Right lobe of liver (tissue), 4 donors: ENCODE measurements around the gene PDGFD.

ENCODE experiments used
- POLR2A ChIP-seq: fragments of 450-650 bp; IDR thresholded peaks from one replicate; pipeline ENCODE4 v1.6.1; 2017; ENCODE audit warnings: antibody characterized with exemption, mild to moderate bottlenecking
- TF ChIP-seq, protein P1 (sequence below), 4 donors: fragments of 200-600 bp in 3 of 4; fragments of 450-650 bp in 1 of 4; IDR thresholded peaks; one replicate each; pipeline versions ENCODE4 v1.5.1 to v1.8.0; 2016 to 2022; ENCODE audit warnings: antibody characterized with exemption in 4 of 4, mild to moderate bottlenecking in 2 of 4
- donor health status: DM: no; HTN: no; CAD: no.
- donor health status: DM: no; HTN: no; CAD: no.
- donor health status: DM: no; HTN: yes; CAD: no.

DNA sequence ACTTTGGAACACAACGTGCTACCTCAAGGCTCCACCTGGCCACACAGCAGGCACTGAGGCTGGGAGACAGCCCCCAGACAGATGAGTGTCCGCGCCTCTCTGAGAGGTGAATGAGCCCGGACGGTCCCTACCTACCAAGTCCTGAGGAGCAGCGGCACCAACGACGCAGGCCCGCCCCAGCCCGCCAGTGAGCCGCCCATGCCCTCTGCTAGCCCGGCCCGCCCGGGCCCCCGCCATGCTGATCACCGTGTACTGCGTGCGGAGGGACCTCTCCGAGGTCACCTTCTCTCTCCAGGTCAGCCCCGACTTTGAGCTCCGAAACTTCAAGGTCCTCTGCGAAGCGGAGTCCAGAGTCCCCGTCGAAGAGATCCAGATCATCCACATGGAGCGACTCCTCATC lies 127.4 kb downstream of the PDGFD start, which contains the start of gene DDI1:
- TF ChIP-seq, protein P1, sequence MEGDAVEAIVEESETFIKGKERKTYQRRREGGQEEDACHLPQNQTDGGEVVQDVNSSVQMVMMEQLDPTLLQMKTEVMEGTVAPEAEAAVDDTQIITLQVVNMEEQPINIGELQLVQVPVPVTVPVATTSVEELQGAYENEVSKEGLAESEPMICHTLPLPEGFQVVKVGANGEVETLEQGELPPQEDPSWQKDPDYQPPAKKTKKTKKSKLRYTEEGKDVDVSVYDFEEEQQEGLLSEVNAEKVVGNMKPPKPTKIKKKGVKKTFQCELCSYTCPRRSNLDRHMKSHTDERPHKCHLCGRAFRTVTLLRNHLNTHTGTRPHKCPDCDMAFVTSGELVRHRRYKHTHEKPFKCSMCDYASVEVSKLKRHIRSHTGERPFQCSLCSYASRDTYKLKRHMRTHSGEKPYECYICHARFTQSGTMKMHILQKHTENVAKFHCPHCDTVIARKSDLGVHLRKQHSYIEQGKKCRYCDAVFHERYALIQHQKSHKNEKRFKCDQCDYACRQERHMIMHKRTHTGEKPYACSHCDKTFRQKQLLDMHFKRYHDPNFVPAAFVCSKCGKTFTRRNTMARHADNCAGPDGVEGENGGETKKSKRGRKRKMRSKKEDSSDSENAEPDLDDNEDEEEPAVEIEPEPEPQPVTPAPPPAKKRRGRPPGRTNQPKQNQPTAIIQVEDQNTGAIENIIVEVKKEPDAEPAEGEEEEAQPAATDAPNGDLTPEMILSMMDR (IDR thresholded peaks at IDR 0.05), result no peak
- TF ChIP-seq POLR2A, result no peak
